SU-DHL-6 (cell line): ENCODE data around the gene RNF186.

Source experiments
- H2AFZ ChIP-seq: fragments of 200-600 bp; sonication (generic); 2 replicates; pipeline ENCODE4 v1.6.1; 2014; ENCODE audit warnings: low read depth, mild to moderate bottlenecking, moderate library complexity, mixed read lengths, antibody characterized with exemption, low read length; ENCODE audit not compliant: severe bottlenecking
- H3F3A ChIP-seq: fragments of 200-600 bp; shearing (Covaris generic); 2 replicates; pipeline ENCODE4 v1.6.0; 2016; ENCODE audit warnings: antibody characterized with exemption, mild to moderate bottlenecking; ENCODE audit not compliant: insufficient read depth
- H3K27ac ChIP-seq: fragments of 200-600 bp; sonication (generic); 2 replicates; pipeline ENCODE4 v1.5.1; 2016; ENCODE audit warnings: low read depth, mild to moderate bottlenecking, low read length, moderate library complexity, mixed read lengths
- H3K27me3 ChIP-seq: fragments of 200-600 bp; sonication (generic), shearing (Covaris generic); 2 replicates; pipeline ENCODE4 v1.6.0; 2014; ENCODE audit warnings: mild to moderate bottlenecking, low read length
- H3K36me3 ChIP-seq: fragments of 200-600 bp; sonication (generic); 2 replicates; pipeline ENCODE4 v1.6.1; 2014; ENCODE audit warnings: mild to moderate bottlenecking, low read length, mixed read lengths
- H3K4me2 ChIP-seq: fragments of 300-600, 200-600 bp; shearing (Covaris generic), sonication (generic); 2 replicates; pipeline ENCODE4 v1.6.0; 2014; ENCODE audit warnings: low read length, low read depth, mild to moderate bottlenecking; ENCODE audit not compliant: poor library complexity, severe bottlenecking
- H3K4me3 ChIP-seq: fragments of 200-600 bp; sonication (generic); 2 replicates; pipeline ENCODE4 v1.5.1; 2014; ENCODE audit warnings: antibody characterized with exemption, low read length, mild to moderate bottlenecking, mixed read lengths; ENCODE audit not compliant: insufficient read depth, poor library complexity, severe bottlenecking
- H3K79me2 ChIP-seq: fragments of 200-600 bp; sonication (generic); 2 replicates; pipeline ENCODE4 v1.6.1; 2014; ENCODE audit warnings: mild to moderate bottlenecking, low read length, moderate library complexity; ENCODE audit not compliant: insufficient read depth
- H3K9ac ChIP-seq: fragments of 200-600 bp; sonication (generic); 2 replicates; pipeline ENCODE4 v1.7.0; 2014; ENCODE audit warnings: mild to moderate bottlenecking, low read length
- H3K9me2 ChIP-seq: fragments of 200-600 bp; sonication (generic); replicated peaks from 2 replicates; pipeline ENCODE4 v1.6.1; 2014; ENCODE audit warnings: low read length; ENCODE audit not compliant: insufficient read depth
- H3K9me3 ChIP-seq: fragments of 200-600 bp; sonication (generic); 2 replicates; pipeline ENCODE4 v1.6.1; 2014; ENCODE audit warnings: low read length, mixed read lengths; ENCODE audit not compliant: insufficient read depth
- H4K20me1 ChIP-seq: fragments of 200-600 bp; sonication (generic); 2 replicates; pipeline ENCODE4 v1.6.1; 2014; ENCODE audit warnings: low read depth, mild to moderate bottlenecking, antibody characterized with exemption, low read length, moderate library complexity, mixed read lengths
- EZH2phosphoT487 ChIP-seq: fragments of 200-600 bp; sonication (generic), shearing (Covaris generic); conservative IDR thresholded peaks from 2 replicates; pipeline ENCODE4 v1.6.1; 2018; ENCODE audit warnings: mild to moderate bottlenecking, antibody characterized with exemption, low read length, moderate library complexity, mixed read lengths
- TF ChIP-seq, protein P1 (sequence below): fragments of 200-600 bp; sonication (generic); IDR thresholded peaks from one replicate; pipeline ENCODE4 v1.5.1; 2017; ENCODE audit warnings: antibody characterized with exemption, mild to moderate bottlenecking, low read length, moderate library complexity; ENCODE audit not compliant: insufficient read depth, poor library complexity, severe bottlenecking

Gene RNF186

DNA sequence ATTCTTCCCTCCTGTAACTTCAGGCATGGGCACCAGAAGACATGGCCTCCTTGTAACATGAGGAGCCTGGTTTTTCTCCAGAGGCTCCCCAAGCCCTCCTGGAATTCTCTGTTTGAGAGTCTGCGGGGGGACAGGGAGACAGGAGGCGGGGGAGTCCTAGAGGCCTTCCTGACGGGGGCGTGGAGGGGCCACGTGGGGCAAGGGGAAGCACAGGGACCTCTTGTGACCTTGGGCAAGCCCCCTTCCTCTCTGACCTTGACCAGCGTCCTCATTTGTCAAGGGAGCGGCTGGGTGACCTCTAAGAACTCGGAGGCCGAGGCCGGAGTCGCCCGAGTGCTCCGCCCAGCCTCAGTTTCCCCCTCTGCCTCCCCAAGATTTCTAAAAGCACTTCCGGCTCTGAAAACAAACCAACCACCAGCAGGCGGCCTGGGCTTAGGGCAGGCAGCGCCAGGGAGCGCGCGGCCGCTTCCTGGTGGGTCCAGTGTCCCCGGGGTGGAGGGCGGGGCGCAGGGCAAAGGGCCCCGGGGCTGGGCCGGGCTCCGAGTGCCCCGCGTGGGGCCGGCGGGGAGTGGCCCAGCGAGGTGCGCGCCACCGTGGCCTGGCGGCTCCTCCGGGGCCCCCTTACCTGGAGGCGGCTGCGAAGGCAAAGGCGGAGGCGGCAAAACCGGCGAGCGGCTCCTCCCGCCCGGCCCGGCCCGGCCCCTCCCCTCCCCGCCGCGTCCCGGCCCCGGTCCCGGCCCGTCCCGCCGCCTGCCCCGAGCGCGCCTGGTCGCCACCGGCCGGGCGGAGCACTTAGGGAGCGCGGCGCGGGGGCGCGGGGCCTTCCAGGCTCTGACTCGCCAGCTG lies 15.6 kb downstream of the RNF186 start, which contains the start of gene TMCO4:
TMCO4 (minus strand) TSS at position 687 of the 846 bp plus-strand sequence. CDS start 19,158 bp downstream, outside the sequence.
- Histone ChIP-seq H4K20me1 (no peaks in the 10 kb centered on the region), H3K4me2 (peak within 1 kb of the TSS; percentile 53), H3F3A (no peaks in the 10 kb centered on the region), H3K79me2 (no peaks in the 10 kb centered on the region), H3K9me3 (no peaks in the 10 kb centered on the region), H3K4me3 (peak within 1 kb of the TSS; percentile 26), H3K9ac (peak within 1 kb of the TSS; percentile 39; the same call in 1 of the 2 replicates), H3K27me3 (no peaks in the 10 kb centered on the region), H3K27ac (no peak within 1 kb of the TSS), H2AFZ (peak within 1 kb of the TSS; percentile 82), H3K36me3 (no peaks in the 10 kb centered on the region), H3K9me2 (no peaks in the 10 kb centered on the region)
- TF ChIP-seq EZH2phosphoT487: peak; percentile 62; the same call in 1 of the 2 replicates
- TF ChIP-seq, protein P1, sequence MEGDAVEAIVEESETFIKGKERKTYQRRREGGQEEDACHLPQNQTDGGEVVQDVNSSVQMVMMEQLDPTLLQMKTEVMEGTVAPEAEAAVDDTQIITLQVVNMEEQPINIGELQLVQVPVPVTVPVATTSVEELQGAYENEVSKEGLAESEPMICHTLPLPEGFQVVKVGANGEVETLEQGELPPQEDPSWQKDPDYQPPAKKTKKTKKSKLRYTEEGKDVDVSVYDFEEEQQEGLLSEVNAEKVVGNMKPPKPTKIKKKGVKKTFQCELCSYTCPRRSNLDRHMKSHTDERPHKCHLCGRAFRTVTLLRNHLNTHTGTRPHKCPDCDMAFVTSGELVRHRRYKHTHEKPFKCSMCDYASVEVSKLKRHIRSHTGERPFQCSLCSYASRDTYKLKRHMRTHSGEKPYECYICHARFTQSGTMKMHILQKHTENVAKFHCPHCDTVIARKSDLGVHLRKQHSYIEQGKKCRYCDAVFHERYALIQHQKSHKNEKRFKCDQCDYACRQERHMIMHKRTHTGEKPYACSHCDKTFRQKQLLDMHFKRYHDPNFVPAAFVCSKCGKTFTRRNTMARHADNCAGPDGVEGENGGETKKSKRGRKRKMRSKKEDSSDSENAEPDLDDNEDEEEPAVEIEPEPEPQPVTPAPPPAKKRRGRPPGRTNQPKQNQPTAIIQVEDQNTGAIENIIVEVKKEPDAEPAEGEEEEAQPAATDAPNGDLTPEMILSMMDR: no peak

DNA sequence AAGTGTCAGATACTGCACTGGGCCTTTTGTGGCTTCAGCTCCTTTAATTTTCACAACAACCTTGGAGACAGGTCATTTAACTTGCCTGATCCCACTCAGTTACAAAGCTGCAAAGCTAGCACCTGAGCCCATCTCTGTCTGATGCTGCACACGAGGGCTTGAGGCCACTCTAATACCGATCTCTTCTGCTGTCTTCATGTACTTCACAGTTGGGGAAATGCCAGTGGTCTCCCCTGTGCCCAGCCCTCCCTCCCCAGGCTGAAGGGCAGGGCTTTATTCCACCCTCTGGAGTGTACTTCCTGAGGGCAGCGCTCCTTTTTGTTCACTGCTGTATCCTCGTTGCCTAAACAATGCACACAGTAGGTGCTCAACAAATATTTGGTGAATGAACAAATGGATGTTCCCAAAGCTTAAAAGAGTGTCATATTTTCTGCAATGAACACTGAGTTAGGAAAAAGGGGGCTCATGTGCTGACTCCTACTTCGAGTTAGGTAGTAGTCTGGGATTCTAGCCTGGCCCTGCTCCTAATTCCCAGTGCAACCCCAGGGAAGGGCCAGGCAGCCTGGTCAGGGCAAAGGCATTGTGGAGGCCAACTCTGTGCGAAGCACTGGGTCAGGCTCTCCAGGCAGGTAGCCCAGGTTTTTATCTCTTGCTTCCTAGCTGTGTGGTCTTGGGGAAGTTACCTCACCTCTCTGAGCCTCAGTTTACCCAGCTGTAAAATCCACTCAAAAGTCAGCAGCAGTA lies 16.4 kb downstream of the RNF186 start:
- TF ChIP-seq, protein P1: no peak
- no peak for TF ChIP-seq EZH2phosphoT487
- Histone ChIP-seq H3K36me3 (no peaks in the 10 kb centered on the region), H3K79me2 (no peaks in the 10 kb centered on the region), H3K9me2 (no peaks in the 10 kb centered on the region), H3F3A (no peaks in the 10 kb centered on the region), H3K27me3 (no peaks in the 10 kb centered on the region), H4K20me1 (no peaks in the 10 kb centered on the region), H3K9ac (no peak overlapping the region), H3K4me2 (no peak overlapping the region), H3K9me3 (no peaks in the 10 kb centered on the region), H3K4me3 (no peak overlapping the region), H3K27ac (no peak overlapping the region), H2AFZ (no peak overlapping the region)

DNA sequence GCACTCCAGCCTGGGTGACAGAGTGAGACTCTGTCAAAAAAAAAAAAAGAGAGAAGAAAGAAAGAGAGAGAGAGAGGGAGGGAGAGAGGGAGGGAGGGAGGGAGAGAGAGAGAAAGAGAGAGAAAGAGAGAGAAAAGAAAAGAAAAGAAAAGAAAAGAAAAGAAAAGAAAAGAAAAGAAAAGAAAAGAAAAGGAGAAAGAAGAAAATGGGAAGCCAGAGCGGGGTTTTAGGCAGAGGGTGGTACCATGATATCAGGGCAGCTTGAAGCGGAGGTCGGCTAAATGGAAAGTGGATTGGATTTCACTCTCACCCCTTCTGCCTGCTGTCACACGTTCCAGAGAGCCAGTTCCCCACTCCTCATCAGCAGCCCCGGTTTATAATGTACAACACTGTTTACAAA lies 17.3 kb downstream of the RNF186 start:
- Histone ChIP-seq H3K27ac (no peak overlapping the region), H3K36me3 (no peaks in the 10 kb centered on the region), H3K4me2 (no peak overlapping the region), H3K9ac (no peak overlapping the region), H4K20me1 (no peaks in the 10 kb centered on the region), H3K9me3 (no peaks in the 10 kb centered on the region), H3K9me2 (no peaks in the 10 kb centered on the region), H3K4me3 (no peak overlapping the region), H2AFZ (no peak overlapping the region), H3K27me3 (no peaks in the 10 kb centered on the region), H3K79me2 (no peaks in the 10 kb centered on the region), H3F3A (no peaks in the 10 kb centered on the region)
- TF ChIP-seq EZH2phosphoT487: no peak
- TF ChIP-seq, protein P1: no peak
